Measurements from ENCODE around the gene SDHB. TPM values are rescaled to one million over a fixed set of nuclear protein-coding genes. Genes with fewer than 3 reads are reported as not detected.

SDHB gene
- total RNA-seq, 1 experiment from 2014 or later, result 336 TPM

DNA sequence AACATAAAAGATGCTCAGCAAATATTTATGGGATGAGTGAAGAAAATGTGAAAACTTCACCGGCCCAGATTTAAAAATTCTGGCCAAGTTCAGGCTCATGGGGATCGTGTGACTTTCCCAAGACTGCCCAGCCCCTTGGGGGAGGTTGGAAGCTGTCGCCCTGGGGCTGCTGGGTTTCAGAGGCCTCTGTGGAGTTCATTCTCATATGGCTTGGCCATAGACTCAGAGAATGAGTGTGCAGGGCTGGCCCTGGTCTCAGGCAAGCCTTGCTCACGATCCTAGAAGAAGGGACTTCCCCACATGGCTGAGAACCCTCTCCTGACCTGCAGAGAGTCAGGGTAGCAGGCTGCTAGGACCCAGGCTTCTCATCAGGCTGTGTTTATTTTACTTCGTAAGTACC, 40.8 kb upstream of the SDHB start:
- ChIA-PET POLR2A (ENCODE audit: unreplicated experiment) (no interaction called here), CTCF (no interaction called here)
- Histone ChIP-seq H3K4me3 (ENCODE audit: low read length) (no peak overlapping the region), H3K4me2 (ENCODE audit: low read length) (no peak overlapping the region), H4K20me1 (ENCODE audit: low read length) (no peaks in the 10 kb centered on the region), H3K36me3 (ENCODE audit: low read depth, low read length) (no peaks in the 10 kb centered on the region), H3K9me2 (replicated peaks; ENCODE audit: low read length) (no peaks in the 10 kb centered on the region), H3K27me3 (ENCODE audit: low read length) (no peaks in the 10 kb centered on the region), H3K9ac (ENCODE audit: low read length) (no peak overlapping the region), H2AFZ (ENCODE audit: low read length) (no peak overlapping the region), H3F3A (ENCODE audit: low read length, unreplicated experiment) (no peaks in the 10 kb centered on the region), H3K79me2 (ENCODE audit: low read length) (no peaks in the 10 kb centered on the region), H3K9me3 (ENCODE audit: low read length) (no peaks in the 10 kb centered on the region), H3K4me1 (ENCODE audit: insufficient read depth, low read length) (0 out of 2 replicates have a peak, but pooled peaks cover 4% of the 10 kb centered on the region), H3K27ac (ENCODE audit: low read length) (no peak overlapping the region)
- no peak for ATAC-seq
- no TSS peak for BruUV-seq (replicated peaks)
- DNase-seq, result no peak
- intact Hi-C loops (cut with micrococcal nuclease), result no loop called here
- TF ChIP-seq, protein P1, sequence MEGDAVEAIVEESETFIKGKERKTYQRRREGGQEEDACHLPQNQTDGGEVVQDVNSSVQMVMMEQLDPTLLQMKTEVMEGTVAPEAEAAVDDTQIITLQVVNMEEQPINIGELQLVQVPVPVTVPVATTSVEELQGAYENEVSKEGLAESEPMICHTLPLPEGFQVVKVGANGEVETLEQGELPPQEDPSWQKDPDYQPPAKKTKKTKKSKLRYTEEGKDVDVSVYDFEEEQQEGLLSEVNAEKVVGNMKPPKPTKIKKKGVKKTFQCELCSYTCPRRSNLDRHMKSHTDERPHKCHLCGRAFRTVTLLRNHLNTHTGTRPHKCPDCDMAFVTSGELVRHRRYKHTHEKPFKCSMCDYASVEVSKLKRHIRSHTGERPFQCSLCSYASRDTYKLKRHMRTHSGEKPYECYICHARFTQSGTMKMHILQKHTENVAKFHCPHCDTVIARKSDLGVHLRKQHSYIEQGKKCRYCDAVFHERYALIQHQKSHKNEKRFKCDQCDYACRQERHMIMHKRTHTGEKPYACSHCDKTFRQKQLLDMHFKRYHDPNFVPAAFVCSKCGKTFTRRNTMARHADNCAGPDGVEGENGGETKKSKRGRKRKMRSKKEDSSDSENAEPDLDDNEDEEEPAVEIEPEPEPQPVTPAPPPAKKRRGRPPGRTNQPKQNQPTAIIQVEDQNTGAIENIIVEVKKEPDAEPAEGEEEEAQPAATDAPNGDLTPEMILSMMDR (conservative IDR thresholded peaks at IDR 0.05; ENCODE audit: low read depth, low read length), result no peak
- TF ChIP-seq EZH2 (IDR thresholded peaks at IDR 0.05; ENCODE audit: low read length, unreplicated experiment) (no peak), EZH2phosphoT487 (IDR thresholded peaks at IDR 0.05; ENCODE audit: borderline replicate concordance, low read length) (no peak)

DNA sequence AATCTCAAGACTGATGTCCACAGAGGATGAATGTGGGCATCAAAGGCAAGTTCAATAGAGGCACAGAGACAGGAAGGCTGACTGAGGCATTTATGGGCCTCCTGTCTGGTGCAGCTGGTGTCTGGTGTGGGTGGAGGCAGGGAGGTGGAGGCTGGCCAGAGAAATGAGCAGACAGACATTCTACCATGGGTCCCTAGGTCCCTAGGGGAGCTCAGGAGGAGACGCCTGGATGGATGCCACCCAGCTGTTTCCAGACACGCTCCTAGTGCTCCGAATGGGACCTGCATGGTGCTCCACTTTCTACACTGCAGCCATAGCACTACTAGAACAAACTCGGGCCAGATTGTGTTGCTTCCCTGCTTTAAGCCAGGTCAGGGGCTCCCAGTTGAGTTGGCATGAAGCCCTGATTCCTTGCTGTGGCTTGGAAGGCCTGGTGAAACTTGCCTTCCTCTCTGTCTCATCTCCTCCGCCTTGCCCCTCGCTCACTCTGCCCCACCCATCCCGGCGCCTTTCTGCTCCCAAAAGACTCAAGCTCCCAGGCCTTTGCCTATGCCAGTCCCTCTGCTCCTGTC, 40.1 kb upstream of the SDHB start:
- H3K9me2 ChIP-seq (replicated peaks; ENCODE audit: low read length), result no peaks in the 10 kb centered on the region
- no peaks in the 10 kb centered on the region for H3K27me3 ChIP-seq (ENCODE audit: low read length)
- TF ChIP-seq EZH2phosphoT487 (IDR thresholded peaks at IDR 0.05; ENCODE audit: borderline replicate concordance, low read length) (no peak), EZH2 (IDR thresholded peaks at IDR 0.05; ENCODE audit: low read length, unreplicated experiment) (no peak)
- TF ChIP-seq, protein P1 (conservative IDR thresholded peaks at IDR 0.05; ENCODE audit: low read depth, low read length), result no peak
- 0 out of 2 replicates have a peak, but pooled peaks cover 4% of the 10 kb centered on the region for H3K4me1 ChIP-seq (ENCODE audit: insufficient read depth, low read length)
- DNase-seq (no peak), ATAC-seq (no peak)
- no peak overlapping the region for H3K4me3 ChIP-seq (ENCODE audit: low read length)
- H3K9ac ChIP-seq (ENCODE audit: low read length), result no peak overlapping the region
- ChIA-PET POLR2A (ENCODE audit: unreplicated experiment) (no interaction called here), CTCF (no interaction called here)
- H3K4me2 ChIP-seq (ENCODE audit: low read length), result no peak overlapping the region
- no peaks in the 10 kb centered on the region for H3K9me3 ChIP-seq (ENCODE audit: low read length)
- no TSS peak for BruUV-seq (replicated peaks)
- H3K79me2 ChIP-seq (ENCODE audit: low read length), result no peaks in the 10 kb centered on the region
- intact Hi-C loops (cut with micrococcal nuclease), result no loop called here
- no peaks in the 10 kb centered on the region for H4K20me1 ChIP-seq (ENCODE audit: low read length)
- no peaks in the 10 kb centered on the region for H3F3A ChIP-seq (ENCODE audit: low read length, unreplicated experiment)
- H3K36me3 ChIP-seq (ENCODE audit: low read depth, low read length), result no peaks in the 10 kb centered on the region
- H2AFZ ChIP-seq (ENCODE audit: low read length), result no peak overlapping the region
- no peak overlapping the region for H3K27ac ChIP-seq (ENCODE audit: low read length)

DNA sequence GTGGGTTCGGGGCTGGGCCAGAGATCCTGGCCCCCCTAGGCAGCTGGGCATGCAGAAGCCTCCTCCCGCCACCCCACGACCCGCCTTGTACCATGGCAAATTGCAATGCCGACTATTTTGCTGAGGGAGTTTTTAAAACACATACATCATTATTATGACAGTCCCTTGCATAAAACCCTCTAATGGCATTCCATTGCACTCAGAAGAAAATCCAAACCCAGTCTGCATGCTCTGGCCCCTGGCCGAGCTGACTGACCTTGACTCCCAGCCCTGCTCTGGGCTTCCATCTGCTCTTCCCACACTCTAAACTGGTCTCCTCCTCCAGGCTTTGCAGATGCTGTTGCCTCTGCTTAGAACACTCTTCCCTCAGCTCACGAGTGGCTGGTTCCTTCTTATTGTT, 37.4 kb upstream of the SDHB start:
- Histone ChIP-seq H3K9me2 (replicated peaks; ENCODE audit: low read length) (no peaks in the 10 kb centered on the region), H3K4me3 (ENCODE audit: low read length) (no peak overlapping the region), H3K27ac (ENCODE audit: low read length) (no peak overlapping the region), H2AFZ (ENCODE audit: low read length) (no peak overlapping the region), H3K36me3 (ENCODE audit: low read depth, low read length) (no peaks in the 10 kb centered on the region), H3K9ac (ENCODE audit: low read length) (no peak overlapping the region), H4K20me1 (ENCODE audit: low read length) (no peaks in the 10 kb centered on the region), H3F3A (ENCODE audit: low read length, unreplicated experiment) (no peaks in the 10 kb centered on the region), H3K79me2 (ENCODE audit: low read length) (no peaks in the 10 kb centered on the region), H3K4me2 (ENCODE audit: low read length) (no peak overlapping the region), H3K4me1 (ENCODE audit: insufficient read depth, low read length) (no peaks in the 10 kb centered on the region), H3K9me3 (ENCODE audit: low read length) (no peaks in the 10 kb centered on the region), H3K27me3 (ENCODE audit: low read length) (no peaks in the 10 kb centered on the region)
- ChIA-PET POLR2A (ENCODE audit: unreplicated experiment) (no interaction called here), CTCF (no interaction called here)
- TF ChIP-seq EZH2 (IDR thresholded peaks at IDR 0.05; ENCODE audit: low read length, unreplicated experiment) (no peak), EZH2phosphoT487 (IDR thresholded peaks at IDR 0.05; ENCODE audit: borderline replicate concordance, low read length) (no peak)
- TF ChIP-seq, protein P1 (conservative IDR thresholded peaks at IDR 0.05; ENCODE audit: low read depth, low read length), result no peak
- DNase-seq, result no peak
- no TSS peak for BruUV-seq (replicated peaks)
- ATAC-seq, result no peak
- intact Hi-C loops (cut with micrococcal nuclease), result no loop called here
